ENCODE data around the gene RNF121.

RNF121 gene

DNA sequence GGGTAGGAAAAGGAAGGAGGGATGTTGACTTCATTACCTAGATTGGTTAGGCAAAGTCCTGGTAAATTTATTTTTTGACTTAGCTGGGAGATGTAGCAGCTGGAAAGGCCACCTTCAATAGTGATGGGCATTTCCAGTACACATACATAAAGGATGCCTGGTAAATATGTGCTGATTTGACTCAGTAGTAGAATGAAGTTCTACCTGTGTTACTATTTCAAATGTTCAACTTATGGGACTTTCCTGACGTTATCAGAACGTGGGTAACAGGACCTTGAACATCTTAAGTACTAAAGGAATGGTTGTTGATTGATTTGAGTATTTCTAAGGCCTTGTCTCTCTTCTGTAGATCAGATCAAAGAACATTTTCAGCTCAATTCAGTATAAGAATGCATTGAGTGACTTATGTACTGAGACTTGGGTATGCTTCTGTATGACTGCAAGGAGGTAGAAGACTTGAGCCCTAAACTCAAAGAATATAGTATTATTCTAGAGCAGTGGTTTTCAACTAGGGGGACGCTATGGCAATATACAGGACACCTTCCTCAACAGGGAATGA is 27.1 kb downstream of the RNF121 start:
- TF ChIP-seq, protein P1, sequence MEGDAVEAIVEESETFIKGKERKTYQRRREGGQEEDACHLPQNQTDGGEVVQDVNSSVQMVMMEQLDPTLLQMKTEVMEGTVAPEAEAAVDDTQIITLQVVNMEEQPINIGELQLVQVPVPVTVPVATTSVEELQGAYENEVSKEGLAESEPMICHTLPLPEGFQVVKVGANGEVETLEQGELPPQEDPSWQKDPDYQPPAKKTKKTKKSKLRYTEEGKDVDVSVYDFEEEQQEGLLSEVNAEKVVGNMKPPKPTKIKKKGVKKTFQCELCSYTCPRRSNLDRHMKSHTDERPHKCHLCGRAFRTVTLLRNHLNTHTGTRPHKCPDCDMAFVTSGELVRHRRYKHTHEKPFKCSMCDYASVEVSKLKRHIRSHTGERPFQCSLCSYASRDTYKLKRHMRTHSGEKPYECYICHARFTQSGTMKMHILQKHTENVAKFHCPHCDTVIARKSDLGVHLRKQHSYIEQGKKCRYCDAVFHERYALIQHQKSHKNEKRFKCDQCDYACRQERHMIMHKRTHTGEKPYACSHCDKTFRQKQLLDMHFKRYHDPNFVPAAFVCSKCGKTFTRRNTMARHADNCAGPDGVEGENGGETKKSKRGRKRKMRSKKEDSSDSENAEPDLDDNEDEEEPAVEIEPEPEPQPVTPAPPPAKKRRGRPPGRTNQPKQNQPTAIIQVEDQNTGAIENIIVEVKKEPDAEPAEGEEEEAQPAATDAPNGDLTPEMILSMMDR (IDR thresholded peaks at IDR 0.05; ENCODE audit: insufficient read depth, missing control alignments): no peak
- DNase-seq (ENCODE audit: insufficient read length, low spot score) (no peak), FAIRE-seq (no peak)

DNA sequence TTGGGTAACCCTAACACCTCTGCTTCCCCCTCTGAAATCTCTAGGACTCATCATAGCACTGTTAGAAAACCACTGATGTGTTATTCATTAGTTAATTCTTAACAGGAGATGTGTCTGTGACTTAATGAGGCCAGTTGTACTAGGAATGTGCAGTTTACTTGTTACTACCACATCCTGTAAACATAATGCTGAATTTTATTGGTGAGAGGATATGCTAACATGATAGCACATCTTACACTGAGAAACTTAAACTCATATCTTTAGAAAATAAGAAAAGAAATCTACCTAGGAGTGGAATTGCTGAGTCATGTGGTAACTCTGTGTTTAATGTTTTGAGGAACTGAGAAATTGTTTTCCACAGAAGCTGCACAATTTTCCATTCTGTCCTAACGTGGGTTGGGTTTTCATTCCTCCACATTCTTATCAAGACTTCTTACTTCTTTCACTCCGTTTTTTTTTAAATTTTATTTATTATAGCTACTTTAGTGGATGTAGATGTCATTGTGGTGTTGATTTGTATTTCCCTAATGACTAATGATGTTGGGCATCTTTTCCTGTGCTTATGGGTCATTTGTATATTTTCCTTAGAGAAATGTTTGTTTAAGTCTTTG is 33.7 kb downstream of the RNF121 start:
- DNase-seq (ENCODE audit: insufficient read length, low spot score) (no peak), FAIRE-seq (no peak)
- TF ChIP-seq, protein P1 (IDR thresholded peaks at IDR 0.05; ENCODE audit: insufficient read depth, missing control alignments): no peak

DNA sequence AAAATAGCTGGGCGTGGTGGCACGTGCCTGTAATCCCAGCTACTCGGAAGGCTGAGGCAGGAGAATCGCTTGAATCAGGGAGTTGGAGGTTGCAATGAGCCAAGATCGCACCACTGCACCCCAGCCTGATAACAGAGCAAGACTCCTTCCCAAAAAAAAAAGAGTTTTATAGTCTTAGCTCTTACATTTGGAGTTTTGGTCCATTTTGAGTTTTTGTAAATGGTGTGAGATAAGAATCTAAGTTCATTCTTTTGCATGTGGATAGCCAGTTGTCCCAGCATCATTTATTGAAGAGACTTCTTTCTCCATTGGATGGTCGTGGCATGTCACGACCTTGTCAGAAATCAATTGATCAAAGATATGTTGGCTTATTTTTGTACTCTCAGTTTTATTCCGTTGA is 34.6 kb downstream of the RNF121 start:
- DNase-seq (ENCODE audit: insufficient read length, low spot score): no peak
- no peak for FAIRE-seq
- TF ChIP-seq, protein P1 (IDR thresholded peaks at IDR 0.05; ENCODE audit: insufficient read depth, missing control alignments): no peak

DNA sequence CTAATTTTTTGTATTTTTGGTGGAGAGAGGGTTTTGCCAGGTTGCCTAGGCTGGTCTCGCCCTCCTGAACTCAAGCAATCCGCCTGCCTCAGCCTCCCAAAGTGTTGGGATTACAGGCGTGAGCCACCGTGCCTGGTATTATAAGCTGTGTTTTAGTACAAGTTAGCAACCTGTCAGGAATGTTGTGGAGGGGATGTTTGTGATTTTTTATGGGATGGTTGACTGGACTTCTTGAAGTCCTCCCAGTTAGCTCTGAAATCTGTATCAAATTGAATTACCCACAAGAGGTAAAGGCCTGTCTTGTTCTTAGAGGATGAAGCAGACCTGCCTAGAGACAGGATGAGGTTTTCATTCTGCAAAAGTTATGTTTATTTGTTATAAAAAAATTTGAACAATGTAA is 35.8 kb downstream of the RNF121 start:
- FAIRE-seq (no peak), DNase-seq (ENCODE audit: insufficient read length, low spot score) (no peak)
- TF ChIP-seq, protein P1 (IDR thresholded peaks at IDR 0.05; ENCODE audit: insufficient read depth, missing control alignments): no peak

DNA sequence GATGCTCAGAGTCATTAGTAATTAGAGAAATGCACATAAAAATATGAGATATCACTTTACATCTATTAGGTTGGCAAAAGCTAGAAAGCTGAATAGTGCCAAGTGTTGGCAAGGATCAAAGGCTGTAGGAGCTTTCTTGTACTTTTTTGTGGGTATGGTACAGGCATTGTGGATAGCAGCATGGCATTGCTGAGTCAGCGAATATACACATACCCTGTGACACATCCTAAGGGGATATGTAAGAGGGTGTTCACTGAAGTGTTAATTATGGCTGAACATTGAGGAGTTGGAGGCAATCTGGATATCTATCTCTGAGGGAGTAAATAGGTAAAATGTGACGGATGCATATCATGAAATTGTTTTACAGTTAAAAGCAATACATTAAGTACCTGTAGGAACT is 42.8 kb downstream of the RNF121 start:
- DNase-seq (ENCODE audit: insufficient read length, low spot score) (no peak), FAIRE-seq (no peak)

DNA sequence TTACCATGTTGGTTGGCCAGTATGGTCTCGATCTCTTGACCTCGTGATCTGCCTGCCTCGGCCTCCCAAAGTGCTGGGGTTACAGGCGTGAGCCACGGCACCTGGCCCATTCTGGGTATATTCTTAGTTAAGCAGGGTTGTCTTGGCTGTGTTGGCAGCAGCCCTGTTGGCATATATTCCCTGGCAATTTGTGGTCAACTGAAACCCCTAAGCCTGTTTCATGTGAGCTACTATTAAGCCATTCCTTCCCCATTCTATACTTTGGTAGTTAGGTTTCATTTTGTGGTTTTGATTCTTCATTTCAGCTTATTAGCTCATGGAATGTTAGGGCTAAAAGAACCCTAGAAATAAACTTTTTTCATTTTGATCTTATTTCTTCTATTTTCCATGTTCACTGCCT is 47.7 kb downstream of the RNF121 start:
- no peak for DNase-seq (ENCODE audit: insufficient read length, low spot score)
- FAIRE-seq: no peak
- TF ChIP-seq, protein P1 (IDR thresholded peaks at IDR 0.05; ENCODE audit: insufficient read depth, missing control alignments): no peak

More for the DNA sequence above, 42.8 kb downstream of the RNF121 start:
- TF ChIP-seq, protein P1 (IDR thresholded peaks at IDR 0.05; ENCODE audit: insufficient read depth, missing control alignments): no peak

DNA sequence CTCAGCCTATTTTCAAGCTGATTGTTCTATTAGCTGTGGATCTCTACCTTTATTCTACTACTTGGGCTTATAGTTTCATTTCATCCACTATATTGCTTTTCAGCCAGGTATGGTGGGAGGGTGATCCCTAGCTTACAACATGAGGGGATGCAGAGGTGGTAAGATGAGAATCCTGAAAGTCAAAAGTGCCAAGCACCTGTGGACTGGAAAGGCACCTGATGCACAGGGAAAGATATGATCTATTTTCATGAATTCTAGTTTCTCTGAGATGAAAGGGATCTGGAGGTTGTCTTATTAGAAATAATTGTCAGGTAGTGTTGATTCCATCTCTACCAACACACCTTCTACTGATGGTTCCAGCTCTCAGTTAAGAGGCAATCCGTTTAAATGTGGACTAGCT is 48.2 kb downstream of the RNF121 start:
- TF ChIP-seq, protein P1 (IDR thresholded peaks at IDR 0.05; ENCODE audit: insufficient read depth, missing control alignments): no peak
- DNase-seq (ENCODE audit: insufficient read length, low spot score) (no peak), FAIRE-seq (no peak)
